HG02623 (cell line): ENCODE data around the gene MXD1.

Experiments
- ATAC-seq: cut with Tn5 transposase; IDR thresholded peaks from one replicate; pipeline ENCODE4 v1.9.1; 2021; ENCODE audit warnings: moderate library complexity; ENCODE audit not compliant: unreplicated experiment

MXD1 gene

GRCh38 chr2:69933254-69933828, 18.4 kb downstream of the MXD1 start:
- ATAC-seq = no peak

- no peak for ATAC-seq
These were observed 19.1 kb downstream of the MXD1 start for GRCh38 chr2:69933839-69934613.

GRCh38 chr2:69934614-69934908, 19.7 kb downstream of the MXD1 start:
- ATAC-seq = no peak

GRCh38 chr2:69935011-69935410, 20.1 kb downstream of the MXD1 start:
- no peak for ATAC-seq

GRCh38 chr2:69936906-69937305, 22.0 kb downstream of the MXD1 start:
- ATAC-seq = no peak

GRCh38 chr2:69937968-69938367, 23.1 kb downstream of the MXD1 start:
- ATAC-seq = no peak

GRCh38 chr2:69939722-69940121, 24.8 kb downstream of the MXD1 start:
- no peak for ATAC-seq

GRCh38 chr2:69940691-69941090, 25.8 kb downstream of the MXD1 start:
- no peak for ATAC-seq

GRCh38 chr2:69943000-69943842, 28.3 kb downstream of the MXD1 start:
- no peak for ATAC-seq

- ATAC-seq = no peak
These were observed 29.1 kb downstream of the MXD1 start for GRCh38 chr2:69943843-69944525.

- no peak for ATAC-seq
These were observed 29.8 kb downstream of the MXD1 start for GRCh38 chr2:69944756-69945155.

GRCh38 chr2:69945441-69945840, 30.5 kb downstream of the MXD1 start:
- ATAC-seq = no peak

GRCh38 chr2:69945941-69946340, 31.0 kb downstream of the MXD1 start:
- no peak for ATAC-seq

- peak; percentile 60 for ATAC-seq
These were observed 31.7 kb downstream of the MXD1 start for GRCh38 chr2:69946351-69947324.

- no peak for ATAC-seq
These were observed 32.5 kb downstream of the MXD1 start for GRCh38 chr2:69947325-69947931.

GRCh38 chr2:69948032-69948962, 33.4 kb downstream of the MXD1 start:
- ATAC-seq = no peak

- ATAC-seq = no peak
These were observed 34.2 kb downstream of the MXD1 start for GRCh38 chr2:69948963-69949645.

- ATAC-seq = no peak
These were observed 35.3 kb downstream of the MXD1 start for GRCh38 chr2:69950241-69950640.
